ENCODE measurements around the gene LAMTOR4.

LAMTOR4 gene

GRCh38 chr7:100147278-100147677, 1.4 kb upstream of the LAMTOR4 start:
- no peak overlapping the region for H2BK15ac ChIP-seq (ENCODE audit: low read length)
- no peak overlapping the region for H2AK5ac ChIP-seq (ENCODE audit: low read depth, low read length)
- H3K27me3 ChIP-seq (ENCODE audit: control insufficient read depth in 3 of 3, insufficient read depth in 3 of 3, low read depth in 1 of 3, low read length in 3 of 3), result no peaks in the 10 kb centered on the region
- no peak overlapping the region for H2BK120ac ChIP-seq (ENCODE audit: low read depth, low read length)
- no peak overlapping the region for H2AFZ ChIP-seq (ENCODE audit: low read length)
- H3K4me3 ChIP-seq (ENCODE audit: low read length in 2 of 2), result no peak overlapping the region
- H3K79me1 ChIP-seq (ENCODE audit: low read depth, low read length), result peaks cover 4% of the 10 kb centered on the region
- no peak overlapping the region for H3K18ac ChIP-seq (ENCODE audit: low read length)
- H4K91ac ChIP-seq (ENCODE audit: low read depth, low read length, poor library complexity), result no peak overlapping the region
- peaks cover 0 to 9% of the 10 kb centered on the region in 2 donors for H3K4me1 ChIP-seq (ENCODE audit: control insufficient read depth in 2 of 2, insufficient read depth in 1 of 2, low read depth in 1 of 2, low read length in 2 of 2)
- no peak overlapping the region for H4K8ac ChIP-seq (ENCODE audit: low read depth, low read length)
- no peak for DNase-seq (ENCODE audit: low spot score)
- no peak overlapping the region for H3K4me2 ChIP-seq (ENCODE audit: insufficient read depth, low read length, poor library complexity, severe bottlenecking)
- H3K14ac ChIP-seq (ENCODE audit: low read length), result no peak overlapping the region
- no peak overlapping the region for H2BK12ac ChIP-seq (ENCODE audit: low read length)
- no peak overlapping the region for H2BK5ac ChIP-seq (ENCODE audit: low read length)
- H3K9me3 ChIP-seq (replicated peaks in 1 of 2; ENCODE audit: control insufficient read depth in 2 of 2, insufficient read depth in 1 of 2, low read depth in 1 of 2, low read length in 2 of 2), result no peaks in the 10 kb centered on the region
- no CpG with 5 or more reads among the region's 2 CpGs for WGBS, 2 donors (ENCODE audit: extremely low coverage in 2 of 2, insufficient read length in 2 of 2, insufficient replicate concordance in 1 of 2)
- H3K36me3 ChIP-seq (replicated peaks in 1 of 2; ENCODE audit: control insufficient read depth in 2 of 2, insufficient read depth in 2 of 2, low read length in 2 of 2), result peaks cover 0 to 13% of the 10 kb centered on the region in 2 donors
- no peak overlapping the region for H3K4ac ChIP-seq (ENCODE audit: low read length)
- H3K9ac ChIP-seq (ENCODE audit: low read depth, low read length, poor library complexity), result no peak overlapping the region
- no peak overlapping the region for H3K27ac ChIP-seq (replicated peaks; ENCODE audit: low read length)
- no peak overlapping the region for H3K23ac ChIP-seq (ENCODE audit: low read depth, low read length, poor library complexity)

GRCh38 chr7:100148225-100148558, 526 bp upstream of the LAMTOR4 start:
- no CpG with 5 or more reads among the region's 14 CpGs for WGBS, 2 donors (ENCODE audit: extremely low coverage in 2 of 2, insufficient read length in 2 of 2, insufficient replicate concordance in 1 of 2)
- peak overlapping the region; percentile 16 for H2BK5ac ChIP-seq (ENCODE audit: low read length)
- no peaks in the 10 kb centered on the region for H3K27me3 ChIP-seq (ENCODE audit: control insufficient read depth in 3 of 3, insufficient read depth in 3 of 3, low read depth in 1 of 3, low read length in 3 of 3)
- peak overlapping the region; percentile 72 for H3K18ac ChIP-seq (ENCODE audit: low read length)
- H3K4ac ChIP-seq (ENCODE audit: low read length), result no peak overlapping the region
- no peak overlapping the region for H2BK12ac ChIP-seq (ENCODE audit: low read length)
- H3K14ac ChIP-seq (ENCODE audit: low read length), result no peak overlapping the region
- H2BK15ac ChIP-seq (ENCODE audit: low read length), result no peak overlapping the region
- H3K9me3 ChIP-seq (replicated peaks in 1 of 2; ENCODE audit: control insufficient read depth in 2 of 2, insufficient read depth in 1 of 2, low read depth in 1 of 2, low read length in 2 of 2), result no peaks in the 10 kb centered on the region
- DNase-seq (ENCODE audit: low spot score), result no peak
- peak overlapping the region; percentile 47 for H3K4me2 ChIP-seq (ENCODE audit: insufficient read depth, low read length, poor library complexity, severe bottlenecking)
- H2AK5ac ChIP-seq (ENCODE audit: low read depth, low read length), result no peak overlapping the region
- peak overlapping the region; percentile 87 for H2AFZ ChIP-seq (ENCODE audit: low read length)
- H3K79me1 ChIP-seq (ENCODE audit: low read depth, low read length), result peaks cover 4% of the 10 kb centered on the region
- no peak overlapping the region for H2BK120ac ChIP-seq (ENCODE audit: low read depth, low read length)
- H4K8ac ChIP-seq (ENCODE audit: low read depth, low read length), result no peak overlapping the region
- peak overlapping the region in 1 of 2 donors; percentile 33 for H3K4me3 ChIP-seq (ENCODE audit: low read length in 2 of 2)
- H3K23ac ChIP-seq (ENCODE audit: low read depth, low read length, poor library complexity), result no peak overlapping the region
- peak overlapping the region; percentile 39 for H3K9ac ChIP-seq (ENCODE audit: low read depth, low read length, poor library complexity)
- H3K4me1 ChIP-seq (ENCODE audit: control insufficient read depth in 2 of 2, insufficient read depth in 1 of 2, low read depth in 1 of 2, low read length in 2 of 2), result peaks cover 0 to 9% of the 10 kb centered on the region in 2 donors
- H4K91ac ChIP-seq (ENCODE audit: low read depth, low read length, poor library complexity), result no peak overlapping the region
- H3K27ac ChIP-seq (replicated peaks; ENCODE audit: low read length), result peak overlapping the region; percentile 47
- H3K36me3 ChIP-seq (replicated peaks in 1 of 2; ENCODE audit: control insufficient read depth in 2 of 2, insufficient read depth in 2 of 2, low read length in 2 of 2), result peaks cover 0 to 22% of the 10 kb centered on the region in 2 donors

GRCh38 chr7:100152404-100152803, 3.7 kb downstream of the LAMTOR4 start:
- Histone ChIP-seq H3K9ac (ENCODE audit: low read depth, low read length, poor library complexity) (no peak overlapping the region), H3K79me1 (ENCODE audit: low read depth, low read length) (peaks cover 9% of the 10 kb centered on the region), H3K4ac (ENCODE audit: low read length) (no peak overlapping the region), H3K36me3 (replicated peaks in 1 of 2; ENCODE audit: control insufficient read depth in 2 of 2, insufficient read depth in 2 of 2, low read length in 2 of 2) (peaks cover 24 to 64% of the 10 kb centered on the region in 2 donors), H2BK15ac (ENCODE audit: low read length) (no peak overlapping the region), H3K9me3 (replicated peaks in 1 of 2; ENCODE audit: control insufficient read depth in 2 of 2, insufficient read depth in 1 of 2, low read depth in 1 of 2, low read length in 2 of 2) (no peaks in the 10 kb centered on the region), H3K27ac (replicated peaks; ENCODE audit: low read length) (no peak overlapping the region), H2AFZ (ENCODE audit: low read length) (no peak overlapping the region), H3K4me3 (ENCODE audit: low read length in 2 of 2) (no peak overlapping the region), H3K23ac (ENCODE audit: low read depth, low read length, poor library complexity) (no peak overlapping the region), H2BK5ac (ENCODE audit: low read length) (no peak overlapping the region), H3K18ac (ENCODE audit: low read length) (no peak overlapping the region), H4K91ac (ENCODE audit: low read depth, low read length, poor library complexity) (no peak overlapping the region), H2BK12ac (ENCODE audit: low read length) (no peak overlapping the region), H3K27me3 (ENCODE audit: control insufficient read depth in 3 of 3, insufficient read depth in 3 of 3, low read depth in 1 of 3, low read length in 3 of 3) (no peaks in the 10 kb centered on the region), H2AK5ac (ENCODE audit: low read depth, low read length) (no peak overlapping the region), H3K4me2 (ENCODE audit: insufficient read depth, low read length, poor library complexity, severe bottlenecking) (no peak overlapping the region), H3K4me1 (ENCODE audit: control insufficient read depth in 2 of 2, insufficient read depth in 1 of 2, low read depth in 1 of 2, low read length in 2 of 2) (peaks cover under 1 to 16% of the 10 kb centered on the region in 2 donors), H2BK120ac (ENCODE audit: low read depth, low read length) (no peak overlapping the region), H3K14ac (ENCODE audit: low read length) (no peak overlapping the region), H4K8ac (ENCODE audit: low read depth, low read length) (no peak overlapping the region)
- no peak for DNase-seq (ENCODE audit: low spot score)

DNA sequence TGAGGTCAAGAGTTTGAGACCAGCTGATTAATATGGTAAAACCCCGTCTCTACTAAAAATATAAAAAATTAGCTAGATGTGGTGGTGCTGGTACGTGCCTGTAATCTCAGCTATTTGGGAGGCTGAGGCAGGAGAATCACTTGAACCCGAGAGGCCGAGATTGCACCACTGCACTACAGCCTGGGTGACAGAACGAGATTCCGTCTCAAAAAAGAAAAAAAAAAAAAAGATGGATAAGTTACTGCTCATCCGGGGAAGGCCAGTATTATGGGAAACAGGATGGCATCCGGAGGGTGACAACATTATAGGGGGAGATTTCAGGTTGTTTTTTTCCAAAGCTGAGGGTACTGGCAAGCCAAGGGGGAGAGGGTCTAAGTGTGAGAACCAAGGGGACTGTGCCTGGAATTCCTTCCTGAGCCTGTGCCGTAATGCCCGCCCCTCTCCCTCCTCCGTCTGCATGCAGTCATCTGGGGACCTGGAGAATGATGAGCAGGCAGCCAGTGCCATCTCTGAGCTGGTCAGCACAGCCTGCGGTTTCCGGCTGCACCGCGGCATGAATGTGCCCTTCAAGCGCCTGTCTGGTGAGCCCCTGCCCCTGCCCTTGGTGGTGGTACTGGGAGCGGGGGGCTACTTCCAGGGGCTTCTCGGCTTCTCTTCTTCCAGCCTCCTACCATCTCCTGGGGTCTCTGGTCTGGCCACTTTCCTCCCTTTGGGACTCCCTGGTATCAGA, 4.4 kb downstream of the LAMTOR4 start:
- Histone ChIP-seq H3K79me1 (ENCODE audit: low read depth, low read length) (peaks cover 9% of the 10 kb centered on the region), H3K18ac (ENCODE audit: low read length) (no peak overlapping the region), H4K91ac (ENCODE audit: low read depth, low read length, poor library complexity) (no peak overlapping the region), H3K36me3 (replicated peaks in 1 of 2; ENCODE audit: control insufficient read depth in 2 of 2, insufficient read depth in 2 of 2, low read length in 2 of 2) (peaks cover 24 to 66% of the 10 kb centered on the region in 2 donors), H3K9ac (ENCODE audit: low read depth, low read length, poor library complexity) (peak overlapping the region; percentile 25), H3K4ac (ENCODE audit: low read length) (no peak overlapping the region), H4K8ac (ENCODE audit: low read depth, low read length) (no peak overlapping the region), H3K23ac (ENCODE audit: low read depth, low read length, poor library complexity) (no peak overlapping the region), H3K4me1 (ENCODE audit: control insufficient read depth in 2 of 2, insufficient read depth in 1 of 2, low read depth in 1 of 2, low read length in 2 of 2) (peaks cover 5 to 18% of the 10 kb centered on the region in 2 donors), H3K4me3 (ENCODE audit: low read length in 2 of 2) (no peak overlapping the region), H2BK120ac (ENCODE audit: low read depth, low read length) (no peak overlapping the region), H3K4me2 (ENCODE audit: insufficient read depth, low read length, poor library complexity, severe bottlenecking) (no peak overlapping the region), H2BK5ac (ENCODE audit: low read length) (no peak overlapping the region), H3K14ac (ENCODE audit: low read length) (no peak overlapping the region), H3K27ac (replicated peaks; ENCODE audit: low read length) (no peak overlapping the region), H2AK5ac (ENCODE audit: low read depth, low read length) (no peak overlapping the region), H2BK12ac (ENCODE audit: low read length) (no peak overlapping the region), H3K9me3 (replicated peaks in 1 of 2; ENCODE audit: control insufficient read depth in 2 of 2, insufficient read depth in 1 of 2, low read depth in 1 of 2, low read length in 2 of 2) (no peaks in the 10 kb centered on the region), H3K27me3 (ENCODE audit: control insufficient read depth in 3 of 3, insufficient read depth in 3 of 3, low read depth in 1 of 3, low read length in 3 of 3) (no peaks in the 10 kb centered on the region), H2AFZ (ENCODE audit: low read length) (no peak overlapping the region), H2BK15ac (ENCODE audit: low read length) (no peak overlapping the region)
- no CpG with 5 or more reads among the region's 18 CpGs for WGBS, 2 donors (ENCODE audit: extremely low coverage in 2 of 2, insufficient read length in 2 of 2, insufficient replicate concordance in 1 of 2)
- DNase-seq (ENCODE audit: low spot score), result no peak

Data from neuronal stem cell (in vitro differentiated cells).